Aorta (tissue), 5 donors: Measurements from ENCODE around the gene PDZD7. TPM values are rescaled to one million over a fixed set of nuclear protein-coding genes. Genes with fewer than 3 reads are reported as not detected.

ENCODE experiments used
- ATAC-seq: fragments of 200-7000 bp; cut with Tn5 transposase; one replicate; pipeline ENCODE4 v1.9.1; 2022; ENCODE audit warnings: moderate library complexity; ENCODE audit not compliant: low FRiP score
- DNase-seq, 2 donors: peaks; one replicate each; pipeline ENCODE4 v3.0.0-alpha.2; 2020
- H3K27ac ChIP-seq, 2 donors: one replicate each; pipeline ENCODE4 v1.5.1; 2013; ENCODE audit warnings: low read length in 2 of 2, mild to moderate bottlenecking in 2 of 2, moderate library complexity in 2 of 2, control low read depth in 1 of 2, inconsistent platforms in 1 of 2, low read depth in 1 of 2
- H3K27me3 ChIP-seq, 2 donors: one replicate each; pipeline ENCODE4 v1.6.1; 2013; ENCODE audit warnings: control low read depth in 1 of 2, low read length in 1 of 2, mild to moderate bottlenecking in 1 of 2, moderate library complexity in 1 of 2; ENCODE audit not compliant: insufficient read depth in 2 of 2, control insufficient read depth in 1 of 2
- H3K36me3 ChIP-seq, 2 donors: one replicate each; pipeline ENCODE4 v1.6.1; 2013; ENCODE audit warnings: control low read depth in 1 of 2, low read length in 1 of 2, mild to moderate bottlenecking in 1 of 2; ENCODE audit not compliant: insufficient read depth in 2 of 2, control insufficient read depth in 1 of 2
- H3K4me1 ChIP-seq, 2 donors: one replicate each; pipeline ENCODE4 v1.6.1; 2013; ENCODE audit warnings: low read length in 2 of 2, control low read depth in 1 of 2, mild to moderate bottlenecking in 1 of 2, moderate library complexity in 1 of 2; ENCODE audit not compliant: insufficient read depth in 2 of 2, control insufficient read depth in 1 of 2
- H3K4me3 ChIP-seq, 2 donors: one replicate each; pipeline ENCODE4 v1.5.1; 2013; ENCODE audit warnings: low read length in 2 of 2, control low read depth in 1 of 2, mild to moderate bottlenecking in 1 of 2
- H3K9me3 ChIP-seq: one replicate; pipeline ENCODE4 v1.6.1; 2013; ENCODE audit warnings: mild to moderate bottlenecking, low read length; ENCODE audit not compliant: control insufficient read depth
- WGBS, 2 donors: extraction: QIAGEN DNeasy Blood & Tissue Kit; methylation state at CpG; one replicate each; pipeline ENCODE4 v1.1.7; 2013; 5-methylcytosine and 5-hydroxymethylcytosine counted together
- intact Hi-C, 2 donors: fragments of 100-400 bp; cut with DNase I; formaldehyde crosslinking; loops; one replicate each; pipeline versions ENCODE4 v1.14.2 to v1.15.0; 2022
- polyA plus RNA-seq, 2 donors: library from polyadenylated mRNA; stranded (reverse); fragments of 200-250 nt; gene quantifications; one replicate each; pipeline ENCODE4 v1.2.3, GENCODE V29; 2013
- total RNA-seq, 2 donors: library from RNA; stranded (reverse); fragmentation: NEBNext Ultra II Directional; extraction: Animal tissue kit (Norgen Biotek cat#: 25700); gene quantifications; one replicate each; pipeline ENCODE4 v1.2.1, GENCODE V29; 2021
- donor health status: healthy with polysubstance abuse.
- donor health status: Bipolar disorder and iron deficiency.
- donor health status: DM: no; HTN: no; CAD: no.
- donor health status: DM: no; HTN: no; CAD: no.
- donor health status: DM: yes; HTN: yes; CAD: no.

Gene PDZD7
- total and polyA plus RNA-seq, 4 donors, result 0.97 to 3.9 (median 1.3) TPM

GRCh38 chr10:101013365-101013825 lies 17.5 kb downstream of the PDZD7 start:
- Histone ChIP-seq H3K36me3 (no peaks in the 10 kb centered on the region), H3K27ac (no peak overlapping the region), H3K4me3 (no peak overlapping the region), H3K27me3 (no peaks in the 10 kb centered on the region), H3K9me3 (no peaks in the 10 kb centered on the region), H3K4me1 (no peaks in the 10 kb centered on the region)
- DNase-seq (no peak), ATAC-seq (no peak)
- WGBS, 2 donors, result 50 to 52% methylated on average over 9 of the region's 9 CpGs
- intact Hi-C loops, result loop anchor here in 1 of 2 donors (2.0 kb wide), 1 partner anchor 15 kb away; the partner anchor contains the start of gene LZTS2

- no peak overlapping the region for H3K27ac ChIP-seq
- intact Hi-C loops, result loop anchor here in 1 of 2 donors (2.0 kb wide), 1 partner anchor 14 kb away; the partner anchor contains the start of gene LZTS2
These were observed 18.2 kb downstream of the PDZD7 start for GRCh38 chr10:101012525-101013364.

GRCh38 chr10:101011517-101012423 lies 19.2 kb downstream of the PDZD7 start:
- Histone ChIP-seq H3K9me3 (no peaks in the 10 kb centered on the region), H3K27ac (no peak overlapping the region), H3K4me3 (no peak overlapping the region), H3K4me1 (no peaks in the 10 kb centered on the region), H3K36me3 (no peaks in the 10 kb centered on the region), H3K27me3 (no peaks in the 10 kb centered on the region)
- 63 to 66% methylated on average over 21 to 22 of the region's 22 CpGs for WGBS, 2 donors
- DNase-seq, result peak in 1 of 2 donors; percentile 70
- no peak for ATAC-seq
- intact Hi-C loops, result loop anchor here in 1 of 2 donors (2.0 kb wide), 1 partner anchor 13 kb away; the partner anchor contains the start of gene LZTS2

More at GRCh38 chr10:101012525-101013364, 18.2 kb downstream of the PDZD7 start:
- Histone ChIP-seq H3K4me1 (no peaks in the 10 kb centered on the region), H3K9me3 (no peaks in the 10 kb centered on the region), H3K36me3 (no peaks in the 10 kb centered on the region), H3K4me3 (no peak overlapping the region), H3K27me3 (no peaks in the 10 kb centered on the region)
- DNase-seq (peak; percentile 94 to 96), ATAC-seq (peak; percentile 90)
- WGBS, 2 donors, result 19 to 22% methylated on average over 13 to 14 of the region's 14 CpGs

- peaks cover 0 to 3% of the 10 kb centered on the region in 2 donors for H3K36me3 ChIP-seq
- ATAC-seq (no peak), DNase-seq (no peak)
- H3K27me3 ChIP-seq, result no peaks in the 10 kb centered on the region
- WGBS, 2 donors, result 92 to 94% methylated on average over 22 of the region's 22 CpGs
- H3K27ac ChIP-seq, result no peak overlapping the region
- H3K4me1 ChIP-seq, result no peaks in the 10 kb centered on the region
- intact Hi-C loops, result no loop called here
- no peaks in the 10 kb centered on the region for H3K9me3 ChIP-seq
- H3K4me3 ChIP-seq, result no peak overlapping the region
These were observed 20.6 kb downstream of the PDZD7 start for GRCh38 chr10:101010329-101010728.

- no peaks in the 10 kb centered on the region for H3K4me1 ChIP-seq
These were observed 22.0 kb downstream of the PDZD7 start for GRCh38 chr10:101008823-101009423.

GRCh38 chr10:101007915-101008822 lies 22.8 kb downstream of the PDZD7 start:
- 43 to 47% methylated on average over 13 of the region's 13 CpGs for WGBS, 2 donors
- Histone ChIP-seq H3K9me3 (no peaks in the 10 kb centered on the region), H3K27ac (no peak overlapping the region), H3K27me3 (no peaks in the 10 kb centered on the region), H3K4me3 (no peak overlapping the region), H3K36me3 (peaks cover 0 to 5% of the 10 kb centered on the region in 2 donors), H3K4me1 (no peaks in the 10 kb centered on the region)
- peak in 1 of 2 donors; percentile 71 for DNase-seq
- intact Hi-C loops, result no loop called here
- no peak for ATAC-seq

More at GRCh38 chr10:101008823-101009423, 22.0 kb downstream of the PDZD7 start:
- no peak overlapping the region for H3K27ac ChIP-seq
- no peaks in the 10 kb centered on the region for H3K9me3 ChIP-seq
- DNase-seq (no peak), ATAC-seq (no peak)
- H3K4me3 ChIP-seq, result no peak overlapping the region
- intact Hi-C loops, result no loop called here
- H3K36me3 ChIP-seq, result peaks cover 0 to 3% of the 10 kb centered on the region in 2 donors
- H3K27me3 ChIP-seq, result no peaks in the 10 kb centered on the region
- WGBS, 2 donors, result 70 to 77% methylated on average over 6 of the region's 6 CpGs

- intact Hi-C loops, result no loop called here
- no peak overlapping the region for H3K4me3 ChIP-seq
- ATAC-seq (no peak), DNase-seq (peak in 1 of 2 donors; percentile 65)
- 39 to 45% methylated on average over 11 of the region's 11 CpGs for WGBS, 2 donors
- no peaks in the 10 kb centered on the region for H3K27me3 ChIP-seq
- H3K4me1 ChIP-seq, result no peaks in the 10 kb centered on the region
- no peak overlapping the region for H3K27ac ChIP-seq
- H3K9me3 ChIP-seq, result no peaks in the 10 kb centered on the region
- peaks cover 0 to 5% of the 10 kb centered on the region in 2 donors for H3K36me3 ChIP-seq
These were observed 23.7 kb downstream of the PDZD7 start for GRCh38 chr10:101007099-101007711.
